HG03159 (cell line): ENCODE results near the gene TTC33.

Source experiments
- ATAC-seq: cut with Tn5 transposase; IDR thresholded peaks from one replicate; pipeline ENCODE4 v1.9.1; 2021; ENCODE audit warnings: mild to moderate bottlenecking, moderate library complexity; ENCODE audit not compliant: unreplicated experiment

The TTC33 gene

DNA sequence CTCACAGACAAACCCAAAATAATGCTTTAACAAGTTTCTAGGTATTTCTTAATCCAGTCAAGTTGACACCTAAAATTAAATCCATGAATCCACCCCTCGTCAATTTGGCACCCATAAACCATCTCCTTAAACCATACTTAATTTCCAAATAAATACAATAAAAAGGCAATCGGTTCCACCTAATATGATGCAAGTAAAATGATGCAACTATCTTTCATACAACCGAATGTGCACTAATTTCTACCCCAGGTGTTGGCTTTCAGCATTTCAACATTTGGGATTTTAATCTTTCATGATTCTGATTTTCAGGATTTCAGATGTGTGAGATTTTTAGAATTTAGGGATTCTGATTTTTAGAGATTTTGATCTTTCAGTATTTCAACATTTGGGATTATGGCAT, 25.1 kb upstream of the TTC33 start:
- no peak for ATAC-seq

DNA sequence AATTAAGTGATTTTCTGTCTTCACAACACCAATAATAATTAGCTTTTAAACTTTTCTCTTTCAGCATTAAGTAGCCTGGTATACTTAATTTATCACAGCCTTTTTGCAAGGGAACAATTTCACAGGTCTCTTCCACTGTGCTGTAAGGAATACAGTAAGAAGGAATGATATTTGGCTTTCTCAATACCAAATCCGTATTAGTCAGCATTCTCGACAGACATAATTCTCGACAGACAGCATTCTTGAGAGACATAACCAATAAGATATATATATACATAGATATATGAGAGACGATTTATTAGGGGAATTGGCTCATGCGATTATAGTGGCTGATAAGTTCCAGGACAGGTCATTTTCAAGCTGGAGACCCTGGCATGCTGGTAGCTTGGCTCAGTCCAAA, 24.4 kb upstream of the TTC33 start:
- no peak for ATAC-seq

DNA sequence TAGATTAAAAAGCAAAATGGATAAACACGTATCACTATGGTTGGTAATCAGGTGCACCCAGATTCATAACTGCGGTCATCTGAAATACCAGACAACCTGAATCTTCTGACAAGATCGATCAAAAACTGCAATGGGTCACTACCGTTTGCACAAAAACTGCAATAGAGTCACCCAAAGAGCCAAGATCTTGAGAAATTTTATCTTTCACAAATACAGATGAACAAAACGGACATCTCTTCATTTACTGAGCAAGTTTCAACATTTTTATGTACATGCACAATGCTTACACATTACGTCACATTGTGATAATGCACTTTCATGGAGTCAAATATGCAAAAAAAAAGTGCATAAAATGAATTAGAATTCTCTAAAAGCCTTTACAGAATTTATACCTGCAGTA, 23.8 kb upstream of the TTC33 start:
- ATAC-seq = no peak

DNA sequence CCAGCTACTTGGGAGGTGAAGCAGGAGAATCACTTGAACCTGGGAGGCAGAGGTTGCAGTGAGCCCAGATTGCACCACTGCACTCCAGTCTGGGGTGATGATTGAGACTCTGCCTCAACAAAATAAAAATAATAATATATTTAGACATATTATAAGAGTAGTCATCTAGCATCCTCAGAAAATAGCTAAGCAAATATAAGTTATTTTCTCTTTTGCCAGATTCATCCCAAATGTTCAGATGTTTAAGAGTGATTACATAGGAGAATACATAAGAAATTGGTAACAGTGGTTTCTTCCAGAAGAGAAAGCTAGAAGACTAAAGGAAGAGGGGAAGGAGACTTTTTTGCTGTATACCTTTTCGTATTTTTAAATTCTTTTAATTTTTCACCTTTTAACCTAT, 22.4 kb upstream of the TTC33 start:
- ATAC-seq = no peak

DNA sequence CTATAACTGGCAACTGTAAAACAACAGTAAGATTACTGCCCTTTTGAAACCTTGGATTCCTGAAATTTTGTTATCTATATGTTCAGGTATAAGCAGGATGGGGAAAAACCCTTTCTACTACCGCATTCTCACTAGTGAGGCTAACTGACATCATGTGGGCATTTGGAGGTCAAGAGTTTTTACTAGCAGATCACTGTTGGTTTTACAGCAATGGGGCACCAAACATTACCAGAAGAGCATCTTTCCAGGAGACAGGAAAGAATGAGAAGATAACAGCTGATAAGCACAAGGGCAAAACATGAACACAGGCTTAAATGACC, 20.9 kb upstream of the TTC33 start:
- ATAC-seq = no peak

DNA sequence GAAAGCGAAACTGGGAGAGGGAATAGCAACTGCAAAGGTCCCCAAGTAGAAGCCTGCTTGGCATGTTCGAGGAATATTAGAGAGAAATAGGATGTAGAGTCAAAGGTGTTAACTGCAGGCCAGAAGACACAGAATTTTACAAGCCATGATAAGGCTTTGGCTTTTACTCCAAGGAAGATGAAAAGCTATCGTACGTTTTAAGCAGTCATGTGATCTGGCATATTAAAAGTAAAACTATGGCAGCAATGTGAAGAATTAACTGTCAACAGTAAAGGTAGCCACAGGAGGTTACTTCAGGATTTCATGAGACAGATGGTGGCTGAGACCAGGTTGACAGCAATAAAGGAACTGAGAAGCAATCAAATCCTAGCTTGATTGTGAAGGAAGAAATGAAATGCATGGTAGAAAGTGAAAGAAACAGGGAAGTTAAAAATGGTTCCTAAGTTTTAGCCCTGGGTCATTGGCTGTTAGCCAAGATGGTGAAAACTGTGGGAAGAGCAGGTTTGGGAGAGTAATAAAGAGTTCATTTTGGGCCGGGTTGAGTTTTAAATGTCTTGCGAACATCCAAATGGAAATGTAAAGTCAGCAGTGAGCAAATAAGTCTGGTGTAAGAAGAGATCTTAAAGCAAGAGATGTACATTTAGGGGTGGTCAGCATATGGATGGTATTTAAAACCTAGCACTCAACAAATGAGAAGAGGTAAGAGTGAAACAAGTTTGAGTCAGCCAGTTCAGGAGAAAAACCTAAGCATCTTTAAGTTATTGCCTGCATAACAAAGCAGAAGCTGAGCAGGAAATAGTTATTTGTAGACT, 20.3 kb upstream of the TTC33 start:
- no peak for ATAC-seq

DNA sequence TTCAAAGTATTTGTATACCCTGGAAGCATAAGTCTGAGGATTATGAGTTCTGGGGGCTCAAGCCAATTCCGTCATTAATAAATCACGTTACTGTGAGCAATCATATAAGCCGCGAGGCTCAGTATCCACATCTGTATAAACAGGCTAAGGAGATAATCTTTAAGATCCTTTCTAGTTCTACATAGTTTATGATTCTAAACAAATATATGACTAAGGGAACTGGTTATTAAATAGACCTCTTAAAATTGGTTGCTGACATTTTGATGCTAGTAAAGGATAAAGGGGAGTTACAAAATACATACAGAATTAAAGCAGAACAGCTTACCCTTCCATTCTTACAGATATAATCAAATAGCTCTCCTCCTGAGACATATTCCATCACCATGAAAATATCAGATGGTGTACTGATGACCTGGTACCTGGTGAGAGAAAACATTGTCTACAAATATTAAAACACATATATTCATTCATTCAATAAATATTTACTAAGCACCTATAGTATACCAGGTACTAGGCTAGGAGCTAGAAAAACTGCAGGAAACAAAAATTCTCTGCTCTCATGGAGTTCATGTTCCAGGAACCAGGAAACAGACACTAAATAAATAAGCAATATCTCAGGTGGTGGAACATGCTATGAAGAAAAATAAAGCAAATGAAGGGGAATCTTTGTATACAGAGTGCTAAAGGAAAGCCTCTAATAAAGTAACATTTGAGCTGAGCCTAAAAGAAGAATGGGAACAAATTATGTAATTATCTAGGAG, 19.5 kb upstream of the TTC33 start:
- no peak for ATAC-seq

DNA sequence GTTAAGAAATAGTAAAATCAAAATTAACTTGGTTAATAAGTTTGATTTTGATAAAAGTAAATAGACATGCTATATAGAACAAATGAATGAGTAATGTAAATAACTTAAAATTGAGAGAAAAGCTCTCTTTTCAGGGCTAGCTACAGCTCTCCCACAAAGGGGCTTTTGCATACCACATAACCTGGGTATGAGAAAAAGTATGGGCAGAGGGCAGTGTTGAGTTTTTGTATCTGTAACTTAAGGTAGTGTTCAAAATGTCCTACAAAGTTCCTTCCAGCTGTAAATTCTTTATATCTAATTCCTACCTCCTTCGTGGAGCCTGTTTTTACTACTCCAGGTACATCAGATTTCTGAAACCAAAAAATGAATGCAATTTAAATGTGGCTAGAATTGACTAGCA, 18.9 kb upstream of the TTC33 start:
- ATAC-seq = no peak

DNA sequence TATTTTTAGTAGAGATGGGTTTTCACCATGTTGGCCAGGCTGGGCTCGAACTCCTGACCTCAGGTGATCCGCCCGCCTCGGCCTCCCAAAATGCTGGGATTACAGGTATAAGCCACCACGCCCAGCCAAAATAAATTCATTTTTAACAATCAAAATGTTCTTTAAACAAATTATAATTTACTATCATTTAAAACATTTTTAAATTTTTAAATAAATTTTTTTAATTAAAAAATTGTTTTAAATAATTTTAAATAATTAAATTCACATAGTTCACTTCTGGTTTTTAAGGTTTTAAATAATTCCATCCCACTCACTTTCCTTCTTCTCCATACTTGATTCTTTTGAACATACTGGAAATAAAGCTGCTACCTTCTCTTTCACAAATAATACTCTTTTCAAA, 15.0 kb upstream of the TTC33 start:
- no peak for ATAC-seq

DNA sequence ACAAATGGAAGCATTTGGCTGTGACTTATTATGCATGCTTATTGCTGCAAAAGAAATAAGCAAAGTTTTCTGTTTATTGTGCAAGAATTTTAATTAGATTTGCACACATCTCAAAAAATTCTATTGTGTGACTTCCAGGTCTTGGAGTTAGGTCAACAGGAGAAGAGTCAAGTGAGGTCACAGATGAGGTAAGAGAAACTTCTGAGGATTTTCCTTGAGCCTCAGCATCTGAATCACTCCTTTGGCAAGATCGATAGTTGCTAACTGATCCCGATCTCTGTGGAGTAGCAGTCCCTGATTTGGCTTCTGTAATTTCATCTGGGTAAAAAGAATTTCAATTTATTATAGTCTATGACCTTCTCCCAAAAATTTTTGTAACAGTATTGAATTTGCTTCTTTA, 6.9 kb upstream of the TTC33 start:
- no peak for ATAC-seq

DNA sequence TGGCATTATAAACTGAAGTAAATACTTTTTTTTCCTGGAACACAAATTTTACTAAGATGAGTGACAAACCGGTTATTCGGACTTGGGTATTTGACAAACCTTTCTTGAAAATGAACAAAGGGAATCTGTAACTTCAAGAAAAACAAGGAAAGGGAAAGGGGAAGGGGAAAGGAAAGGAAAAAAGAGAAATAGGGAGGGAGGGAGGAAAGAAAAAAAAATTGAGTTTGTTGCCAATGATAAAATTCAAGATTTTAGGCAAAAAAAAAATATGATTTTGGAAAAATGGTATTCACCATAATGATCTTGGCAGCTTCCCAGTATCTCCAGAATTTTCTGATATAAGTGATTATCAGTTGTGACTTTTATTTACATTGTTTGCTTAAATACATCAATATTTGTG, 1.6 kb upstream of the TTC33 start:
- no peak for ATAC-seq

DNA sequence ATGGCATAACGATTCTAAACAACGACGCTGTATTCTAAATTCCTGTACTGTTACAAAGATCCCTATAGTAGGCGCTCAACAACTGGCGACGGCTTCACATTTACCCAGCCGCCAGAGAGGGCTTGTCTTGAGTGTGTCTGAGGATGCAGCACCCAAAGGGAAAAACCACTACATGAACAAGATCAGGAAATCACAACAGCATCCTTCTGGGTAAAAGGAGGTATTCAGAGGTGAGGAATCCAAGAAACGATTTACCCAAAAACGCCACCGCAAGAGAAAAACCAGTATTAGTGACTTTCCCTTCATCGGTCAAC, 711 bp downstream of the TTC33 start:
- ATAC-seq = peak; percentile 78

DNA sequence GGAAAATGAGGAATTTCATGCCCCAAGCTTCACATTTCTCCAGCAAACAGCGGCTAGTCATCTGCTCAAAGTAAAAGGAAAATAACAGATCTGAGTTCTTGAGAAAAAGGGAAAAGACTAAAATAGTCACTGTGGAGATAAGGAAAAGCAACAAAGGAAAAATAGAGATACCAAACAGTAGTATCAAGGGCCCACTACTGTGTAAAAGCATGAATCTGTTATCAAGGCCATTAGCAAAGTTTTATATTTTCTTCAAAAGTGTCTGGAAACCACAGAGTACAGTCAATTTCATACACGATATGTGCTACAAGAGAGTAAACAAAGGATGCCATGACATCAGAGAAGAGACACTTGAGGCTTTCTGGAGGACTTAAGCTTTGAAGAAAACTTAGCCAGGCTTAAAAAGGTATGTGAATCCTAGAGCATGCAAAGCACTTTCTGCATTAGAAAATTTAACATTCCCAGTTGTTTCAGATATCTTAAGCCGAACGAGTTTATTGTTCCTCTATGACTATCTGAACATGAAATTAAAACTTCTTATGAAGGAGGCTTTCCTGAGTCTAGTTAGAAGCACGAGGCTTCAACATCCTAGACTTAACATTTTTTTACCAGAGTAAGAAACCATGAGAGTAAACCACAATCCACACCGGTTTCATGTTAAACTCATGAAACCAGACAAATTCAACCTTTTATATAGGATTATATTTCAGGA, 1.2 kb downstream of the TTC33 start:
- ATAC-seq = peak; percentile 32

DNA sequence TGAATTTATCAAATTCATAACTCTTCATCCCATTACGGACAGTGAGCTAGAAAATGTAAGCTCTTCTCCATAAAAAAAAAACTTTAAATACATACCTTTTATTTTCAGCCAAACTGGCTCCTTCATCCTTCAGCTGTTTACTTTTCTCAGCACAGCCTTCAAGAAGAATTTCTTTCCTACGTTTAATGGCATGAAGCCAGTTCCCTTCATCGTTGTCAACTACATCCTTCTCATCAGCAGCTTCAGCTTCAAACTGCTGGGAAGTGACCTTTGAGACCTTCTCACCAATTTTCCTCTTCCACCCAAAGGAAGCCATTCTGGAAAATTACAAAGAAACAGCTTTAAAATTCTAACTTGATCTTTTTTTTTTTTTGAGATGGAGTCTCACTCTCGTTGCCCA, 9.1 kb downstream of the TTC33 start:
- ATAC-seq = no peak

DNA sequence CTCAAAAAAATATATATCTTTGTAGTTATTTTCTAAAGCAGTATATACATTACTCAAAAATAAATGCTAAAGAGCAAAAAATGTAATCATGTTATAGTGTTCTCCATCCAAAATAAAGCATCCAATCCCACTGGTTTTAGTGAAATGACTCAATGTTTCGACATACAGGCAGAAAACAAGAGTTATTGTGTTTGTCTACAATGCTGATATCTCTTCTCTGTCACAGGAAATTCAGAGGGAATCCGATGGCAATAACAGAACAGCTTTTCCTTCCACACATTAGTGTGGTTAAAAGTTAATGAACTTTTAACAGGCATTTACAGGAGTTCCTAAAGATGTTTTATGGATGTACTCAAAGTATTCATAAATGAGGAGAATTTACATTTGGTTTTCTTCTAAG, 12.0 kb downstream of the TTC33 start:
- no peak for ATAC-seq

DNA sequence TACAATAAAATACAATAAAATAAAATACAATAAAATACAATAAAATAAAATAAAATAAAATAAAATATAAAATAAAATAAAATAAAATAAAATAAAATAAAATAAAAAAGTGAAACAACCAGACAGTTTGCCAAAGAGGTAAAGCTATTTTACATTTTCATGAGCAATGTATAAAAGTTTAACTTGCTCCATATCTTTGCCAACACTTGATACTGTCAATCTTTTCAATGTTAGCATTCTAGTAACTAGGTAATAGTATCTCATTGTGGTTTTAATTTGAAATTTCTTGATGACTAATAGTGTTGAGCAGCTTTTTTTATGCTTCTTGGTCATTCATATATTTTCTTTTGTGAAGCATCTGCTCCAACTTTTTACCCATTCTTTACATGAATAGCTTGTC, 17.3 kb downstream of the TTC33 start:
- no peak for ATAC-seq

DNA sequence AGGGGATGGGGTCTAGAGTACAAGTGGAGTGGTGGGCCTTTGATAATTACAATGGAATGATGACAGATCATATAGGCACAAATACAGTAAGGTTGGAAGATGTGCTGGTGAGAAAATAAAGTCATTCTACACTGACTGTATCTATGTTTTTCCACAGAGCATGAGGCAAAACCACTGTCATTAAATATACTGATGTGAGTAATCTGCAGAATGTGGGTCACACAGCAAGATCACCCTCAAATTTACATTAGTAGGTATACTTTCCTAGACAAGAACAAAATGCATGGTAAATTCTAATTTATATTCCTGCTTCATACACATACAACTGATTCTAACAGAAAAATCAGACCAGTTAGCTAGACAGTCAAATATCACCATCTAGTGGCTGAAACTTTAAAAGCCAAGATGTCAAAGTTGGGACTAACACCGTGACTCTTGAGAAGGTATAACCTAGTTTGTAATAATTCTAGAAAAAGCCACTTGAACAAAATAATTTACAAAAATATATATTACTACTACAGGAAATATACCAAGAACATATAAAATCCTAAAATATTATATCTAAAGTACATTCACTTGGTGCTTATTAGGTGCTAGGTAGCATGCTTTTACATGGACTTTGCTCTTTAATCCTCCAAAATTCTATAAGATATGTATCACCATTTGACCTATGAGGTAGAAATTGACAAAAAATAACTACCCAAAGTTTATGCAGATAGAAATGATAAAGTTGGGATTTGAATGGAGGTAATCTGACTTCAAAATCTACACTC, 19.5 kb downstream of the TTC33 start:
- ATAC-seq = peak; percentile 83

DNA sequence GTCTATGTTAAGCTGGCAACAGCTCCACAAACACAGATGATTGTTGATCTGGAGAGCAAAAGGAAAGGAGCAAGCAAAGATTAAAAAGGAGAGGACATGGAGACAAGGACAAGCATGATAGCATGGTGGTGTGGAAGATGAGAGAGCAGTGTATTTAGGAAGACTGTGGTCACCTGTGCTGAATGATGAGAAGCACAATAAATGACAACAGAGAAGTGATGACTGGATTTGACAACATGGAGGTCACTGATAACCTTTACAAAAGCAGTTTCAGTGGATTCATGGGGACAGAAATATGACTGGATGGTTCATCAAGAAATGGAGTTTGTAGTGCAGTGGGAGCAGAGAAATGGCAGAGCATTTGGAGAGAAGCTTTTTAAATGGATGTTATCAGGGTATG, 20.2 kb downstream of the TTC33 start:
- no peak for ATAC-seq

DNA sequence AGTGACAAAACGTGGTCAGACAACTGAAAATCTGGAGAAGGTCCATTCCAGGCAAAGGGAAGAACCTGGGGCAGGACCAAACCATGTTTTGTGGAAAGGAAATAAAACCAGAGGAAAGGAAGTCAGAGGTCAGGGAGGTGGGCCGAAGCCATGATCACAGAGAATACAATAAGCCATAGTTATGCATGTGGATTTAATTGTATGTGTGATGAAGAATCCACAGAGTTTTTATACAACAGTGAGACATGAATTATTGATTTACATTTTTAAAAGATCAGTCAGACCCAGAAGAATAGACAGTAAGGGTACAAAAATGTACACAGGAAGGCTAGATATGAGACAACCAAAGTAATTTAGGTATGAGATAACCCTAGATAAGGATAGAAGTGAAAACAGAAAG, 20.8 kb downstream of the TTC33 start:
- no peak for ATAC-seq

DNA sequence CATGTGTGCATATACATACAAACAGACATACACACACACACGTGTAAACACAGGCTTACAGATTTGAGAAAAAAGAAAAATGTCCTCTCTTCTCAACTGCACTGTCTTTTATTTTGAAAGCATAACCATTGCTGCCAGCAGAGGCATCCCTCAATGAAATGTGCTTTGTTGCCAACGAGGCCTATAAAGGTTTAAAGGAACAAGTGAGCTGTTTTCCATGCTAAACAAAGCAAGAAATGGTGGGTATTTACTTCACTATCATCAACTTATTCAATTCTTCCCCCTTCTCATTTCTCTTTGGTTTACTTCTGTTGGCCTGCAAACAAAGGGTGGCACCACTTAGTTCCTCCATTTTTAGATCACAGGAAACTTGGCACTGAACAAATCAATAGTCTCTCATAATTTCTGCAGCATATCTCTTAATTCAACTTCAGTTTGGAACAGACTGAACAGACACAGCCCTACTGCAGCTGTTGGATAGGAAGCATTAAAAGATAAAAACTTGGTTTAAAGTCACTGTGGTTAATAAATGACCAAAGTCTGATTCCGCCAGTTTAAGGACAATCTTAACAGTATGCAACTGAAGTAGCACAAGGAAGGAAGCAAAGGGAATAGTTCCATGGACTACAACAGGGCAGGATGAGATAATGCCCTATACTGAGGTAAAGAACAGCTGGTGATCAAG, 21.7 kb downstream of the TTC33 start:
- no peak for ATAC-seq

DNA sequence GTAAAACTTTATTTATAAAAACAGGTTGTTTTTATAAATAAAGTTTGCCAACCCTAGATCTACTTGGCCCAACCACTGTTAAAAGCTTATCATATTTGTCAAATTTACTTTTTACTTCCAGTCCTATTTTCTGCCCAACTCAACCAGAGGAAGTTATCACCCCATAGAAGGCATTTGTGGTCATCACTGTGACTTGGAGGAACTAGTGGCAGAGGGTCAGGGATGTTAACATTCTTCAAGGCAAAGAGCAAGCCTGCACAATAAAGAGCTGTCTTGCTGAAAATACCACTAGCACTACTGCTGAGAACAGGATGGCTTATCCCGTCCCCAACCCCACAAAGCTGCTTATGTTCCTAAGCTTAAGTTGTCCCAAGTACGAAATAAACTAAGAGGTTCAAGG, 22.3 kb downstream of the TTC33 start:
- no peak for ATAC-seq
